Stimulated activated CD8-positive, alpha-beta memory T cell treated with anti-CD3 and anti-CD28 coated beads, Interleukin-12 subunit alpha, Interleukin-12 subunit beta, amount 100 ng/mL, for 1 hour (primary cell): ENCODE results near the gene TINAGL1.

Source experiments
- DNase-seq: peaks from one replicate; pipeline ENCODE4 v3.0.0-alpha.2; 2020; ENCODE audit warnings: low read depth

TINAGL1 gene

DNA sequence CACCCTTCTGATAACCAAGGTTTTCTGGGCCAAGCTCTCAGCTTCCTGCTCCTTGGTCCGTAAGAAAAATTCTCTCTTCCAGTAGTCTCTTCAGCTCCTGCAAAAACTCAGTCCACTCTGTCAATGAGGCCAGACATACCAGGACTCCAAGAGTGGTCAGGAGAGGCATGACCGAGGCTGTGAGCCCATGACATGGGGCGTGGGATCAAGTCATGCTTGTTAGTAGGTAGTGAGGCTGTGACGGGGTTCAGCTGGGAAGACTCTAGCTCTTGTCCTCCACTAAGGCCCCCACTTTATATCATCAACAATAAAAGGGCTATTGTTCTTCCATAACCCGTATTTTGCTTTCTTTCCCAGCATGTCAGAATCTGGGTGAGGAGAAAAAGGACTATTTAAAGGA, 31.0 kb downstream of the TINAGL1 start:
- no peak for DNase-seq

DNA sequence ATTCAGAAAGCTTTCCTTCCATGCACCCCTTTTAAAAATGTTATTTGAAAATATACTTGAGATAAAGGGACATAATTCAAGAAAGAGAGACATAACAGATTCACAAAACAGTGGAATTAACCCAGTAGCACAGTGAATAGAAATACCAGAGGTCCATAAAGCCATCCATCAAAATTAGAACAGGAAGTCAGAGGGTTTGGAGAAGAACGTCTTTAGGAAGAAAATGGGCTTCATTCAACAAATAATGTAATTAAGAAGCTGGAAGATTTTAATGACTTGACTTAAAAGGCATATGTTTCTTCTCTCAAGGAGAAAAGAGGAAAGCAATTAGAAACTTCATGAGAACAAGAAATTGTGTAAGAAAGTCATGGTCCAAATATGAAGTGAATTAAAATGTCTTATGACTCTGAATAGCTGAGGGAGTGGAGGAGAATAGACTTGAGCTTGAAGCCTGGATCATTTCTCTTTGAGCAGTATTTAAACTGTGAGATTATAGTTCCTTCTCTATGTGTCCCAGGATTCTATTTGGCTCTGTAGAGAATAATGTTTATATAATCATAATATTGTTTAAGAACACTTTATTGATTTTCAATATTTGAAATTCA, 33.3 kb downstream of the TINAGL1 start:
- DNase-seq = no peak

DNA sequence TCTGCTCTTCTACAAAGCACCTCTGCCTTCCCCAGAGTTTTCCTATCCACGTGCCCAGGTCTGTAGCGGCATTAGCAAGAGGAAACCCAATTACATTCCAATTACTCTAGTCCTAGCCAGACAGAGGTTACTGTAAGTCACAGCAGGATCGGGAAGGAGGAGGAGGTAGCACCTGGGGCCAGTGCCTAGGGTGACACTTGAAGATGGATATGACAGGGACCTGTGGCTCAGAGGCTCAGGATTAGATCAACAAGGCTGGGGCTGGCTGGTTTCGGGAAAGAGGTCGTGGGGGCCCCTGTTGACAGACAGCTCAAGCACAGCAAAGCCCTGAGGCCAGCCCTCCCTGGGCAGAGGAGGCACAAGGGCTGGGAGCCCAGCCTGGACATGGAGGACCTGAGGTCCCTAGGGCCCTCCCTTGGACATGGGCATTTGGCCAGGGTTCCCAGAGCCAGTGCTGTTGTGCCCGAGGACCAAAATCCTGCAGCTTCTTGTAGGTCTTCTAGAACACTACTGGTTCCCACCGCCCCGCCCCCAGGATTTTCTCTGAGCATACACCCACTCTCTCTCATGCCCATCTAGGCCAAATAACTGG, 38.2 kb downstream of the TINAGL1 start:
- DNase-seq = no peak

DNA sequence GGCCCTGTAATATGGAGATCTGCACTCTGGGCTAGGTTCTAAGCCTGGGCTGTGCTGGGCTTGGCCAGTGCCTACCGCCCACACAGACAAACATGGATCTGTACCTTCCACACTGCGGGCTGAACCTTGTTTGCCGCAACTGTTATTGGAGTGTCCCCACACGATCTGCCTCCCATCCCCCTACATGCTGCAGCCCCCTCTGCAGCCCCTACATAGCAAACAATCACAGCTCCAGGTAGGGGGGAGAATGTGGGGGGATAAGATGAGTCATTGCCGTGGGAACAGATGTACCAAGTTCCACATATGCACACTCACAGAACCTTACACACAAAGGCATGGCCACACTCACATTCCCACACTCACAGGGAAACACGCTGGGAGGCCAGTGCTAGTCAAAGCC, 39.1 kb downstream of the TINAGL1 start:
- no peak for DNase-seq

DNA sequence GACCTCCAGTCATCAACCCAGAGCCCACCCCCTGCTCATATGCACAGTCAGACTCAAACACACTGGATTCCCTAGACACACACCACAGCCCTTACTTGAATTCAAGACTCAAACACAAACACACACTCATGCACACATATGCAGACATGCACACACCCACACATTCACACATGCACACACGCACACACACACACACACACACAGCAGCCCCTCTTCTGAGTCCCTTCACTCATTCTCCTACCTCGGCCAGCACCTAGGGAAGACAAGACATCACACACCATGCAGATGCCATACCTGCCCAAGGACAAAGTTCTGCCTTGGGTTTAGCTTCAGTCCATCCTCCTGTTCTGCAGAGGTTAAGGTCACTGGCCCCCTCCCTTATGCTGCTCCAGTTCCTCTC, 39.6 kb downstream of the TINAGL1 start:
- no peak for DNase-seq

DNA sequence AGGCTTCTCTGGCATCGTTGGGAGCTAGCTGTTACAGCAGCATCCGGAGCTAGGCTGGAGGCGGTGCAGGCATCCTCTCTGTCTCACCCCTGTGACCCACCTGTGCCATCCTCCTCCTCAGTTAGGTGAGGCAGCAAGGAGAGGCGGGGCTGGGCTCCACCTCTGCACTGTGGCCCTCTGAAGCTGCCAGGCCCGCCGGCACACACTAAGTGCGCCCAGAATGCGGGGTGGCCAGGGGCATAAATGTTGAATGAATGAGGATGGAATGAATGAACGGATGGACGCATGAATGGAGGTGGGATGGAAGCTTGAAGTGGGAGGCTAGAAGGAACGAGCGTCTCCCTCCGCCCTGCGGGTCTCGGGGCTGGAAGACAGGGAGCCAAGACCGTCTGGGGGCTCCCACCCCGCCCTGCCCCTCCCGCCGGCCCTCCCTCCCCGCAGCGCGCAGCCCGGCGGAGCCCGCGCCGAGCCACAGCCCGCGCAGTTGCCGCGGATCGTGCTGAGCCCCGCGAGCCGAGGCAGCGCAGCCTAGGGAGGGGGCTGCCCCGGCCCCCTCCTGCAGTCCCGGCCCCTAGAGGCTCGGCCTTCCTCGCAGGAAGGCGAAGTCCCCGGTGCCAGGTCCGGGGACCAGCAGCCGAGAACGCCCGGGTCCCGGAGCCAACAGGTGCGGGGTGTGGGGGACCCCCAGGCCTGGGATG, 41.1 kb downstream of the TINAGL1 start, which contains the start of gene HCRTR1:
TSS of gene HCRTR1 (plus strand) at position 472 of the 698 bp plus-strand sequence. CDS start 1,504 bp downstream, outside the sequence.
- no peak for DNase-seq

DNA sequence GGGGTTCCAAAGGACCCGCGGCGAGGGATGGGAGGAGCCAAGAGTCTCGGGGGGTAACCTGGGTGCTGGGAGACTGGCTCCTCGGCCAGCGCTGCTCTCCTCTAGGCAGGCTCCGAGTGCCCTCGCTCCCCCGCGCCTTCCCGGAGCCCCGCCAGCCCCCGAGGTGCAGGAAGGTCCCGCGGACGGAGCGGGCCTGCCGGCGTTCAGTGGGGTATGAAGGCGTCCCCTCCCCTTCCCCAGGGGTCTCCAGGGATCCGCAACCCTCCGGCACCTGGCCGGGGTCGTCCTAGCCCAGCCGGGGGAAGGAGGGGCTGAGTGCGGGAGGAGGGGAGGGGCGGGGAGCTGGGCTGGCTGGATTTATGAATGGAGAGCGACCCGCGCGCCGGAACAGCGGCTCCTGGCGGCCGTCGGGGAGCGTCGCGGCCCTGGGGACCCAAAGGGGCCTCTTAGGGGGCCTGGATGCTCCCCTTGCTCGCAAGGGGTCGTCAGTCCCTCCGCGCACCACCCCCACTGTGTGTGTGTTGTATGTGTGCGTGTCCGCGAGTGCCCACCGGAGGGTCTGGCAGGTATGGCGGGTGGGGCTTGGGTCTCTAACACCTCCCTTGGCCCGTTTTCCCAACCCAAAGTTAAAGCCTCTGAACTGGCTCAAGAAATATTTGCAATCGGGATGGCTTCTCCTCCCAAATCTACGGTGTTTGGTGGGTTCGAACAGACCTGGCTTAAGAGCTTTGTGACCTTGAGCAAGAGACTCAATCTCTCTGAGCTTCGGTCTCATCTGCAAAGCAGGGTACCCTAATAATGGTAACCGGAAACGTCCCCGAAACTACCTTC, 41.8 kb downstream of the TINAGL1 start:
- DNase-seq = no peak

DNA sequence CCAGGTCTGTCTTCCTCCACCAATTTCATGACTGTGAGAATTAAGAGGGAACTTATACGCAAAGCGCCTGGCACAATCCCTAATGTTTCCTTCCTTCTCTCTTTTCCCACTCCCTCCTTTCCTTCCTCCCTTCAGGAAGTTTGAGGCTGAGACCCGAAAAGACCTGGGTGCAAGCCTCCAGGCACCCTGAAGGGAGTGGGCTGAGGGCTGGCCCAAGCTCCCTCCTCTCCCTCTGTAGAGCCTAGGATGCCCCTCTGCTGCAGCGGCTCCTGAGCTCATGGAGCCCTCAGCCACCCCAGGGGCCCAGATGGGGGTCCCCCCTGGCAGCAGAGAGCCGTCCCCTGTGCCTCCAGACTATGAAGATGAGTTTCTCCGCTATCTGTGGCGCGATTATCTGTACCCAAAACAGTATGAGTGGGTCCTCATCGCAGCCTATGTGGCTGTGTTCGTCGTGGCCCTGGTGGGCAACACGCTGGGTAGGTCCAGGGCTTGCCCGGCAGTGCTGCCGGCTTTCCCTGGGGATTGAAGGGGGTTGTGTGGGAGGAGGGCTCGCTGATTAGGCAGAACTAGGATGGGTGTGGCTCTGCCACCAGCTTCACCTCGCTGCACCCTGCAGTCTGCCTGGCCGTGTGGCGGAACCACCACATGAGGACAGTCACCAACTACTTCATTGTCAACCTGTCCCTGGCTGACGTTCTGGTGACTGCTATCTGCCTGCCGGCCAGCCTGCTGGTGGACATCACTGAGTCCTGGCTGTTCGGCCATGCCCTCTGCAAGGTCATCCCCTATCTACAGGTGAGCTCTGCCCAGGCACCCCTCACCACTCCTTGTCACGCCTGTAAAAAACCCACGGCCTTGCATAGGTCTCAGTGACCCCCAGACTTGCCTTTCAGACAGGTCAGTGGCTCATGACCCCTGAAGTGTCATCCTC, 42.9 kb downstream of the TINAGL1 start:
- DNase-seq = no peak

DNA sequence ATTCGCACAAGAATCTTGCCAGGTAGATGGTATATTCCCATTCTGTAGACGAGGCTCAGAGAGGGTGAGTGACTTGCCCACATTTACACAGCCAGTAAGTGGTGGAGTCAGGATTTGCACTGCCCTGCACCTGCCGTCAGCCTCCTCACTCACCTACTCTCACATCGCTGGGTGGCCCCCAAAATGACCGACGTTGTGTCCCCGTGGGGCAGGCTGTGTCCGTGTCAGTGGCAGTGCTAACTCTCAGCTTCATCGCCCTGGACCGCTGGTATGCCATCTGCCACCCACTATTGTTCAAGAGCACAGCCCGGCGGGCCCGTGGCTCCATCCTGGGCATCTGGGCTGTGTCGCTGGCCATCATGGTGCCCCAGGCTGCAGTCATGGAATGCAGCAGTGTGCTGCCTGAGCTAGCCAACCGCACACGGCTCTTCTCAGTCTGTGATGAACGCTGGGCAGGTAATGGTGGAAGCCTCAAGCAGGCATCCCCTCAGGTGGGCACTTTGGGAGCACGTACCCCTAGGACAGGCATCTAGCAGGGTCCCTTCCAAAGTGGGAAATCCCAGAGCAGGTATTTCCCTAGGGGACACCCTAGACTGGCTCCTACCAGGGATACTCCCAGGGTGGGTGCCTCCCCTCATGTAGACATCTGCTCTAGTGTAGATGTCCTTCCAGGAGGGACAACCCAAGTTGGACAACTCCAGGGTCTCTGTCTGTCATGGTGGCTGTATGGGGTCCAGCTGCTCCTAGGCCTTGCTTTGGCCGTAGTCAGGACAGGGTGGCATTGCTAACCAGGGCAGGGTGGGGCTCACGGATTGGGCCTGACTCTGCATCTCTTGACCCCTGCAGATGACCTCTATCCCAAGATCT, 44.5 kb downstream of the TINAGL1 start:
- DNase-seq = no peak

DNA sequence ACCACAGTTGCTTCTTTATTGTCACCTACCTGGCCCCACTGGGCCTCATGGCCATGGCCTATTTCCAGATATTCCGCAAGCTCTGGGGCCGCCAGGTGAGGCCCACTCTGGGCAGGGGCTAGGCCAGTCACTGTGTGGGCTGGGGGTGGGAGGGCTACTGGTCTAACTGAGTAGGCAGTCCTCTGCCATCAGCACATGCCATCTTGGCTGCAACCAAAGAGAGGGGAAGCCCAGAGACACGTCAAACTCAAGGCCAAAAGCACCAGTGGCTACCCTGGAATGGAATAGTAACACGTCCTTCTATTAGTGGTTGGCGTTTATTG, 45.1 kb downstream of the TINAGL1 start:
- DNase-seq = no peak

DNA sequence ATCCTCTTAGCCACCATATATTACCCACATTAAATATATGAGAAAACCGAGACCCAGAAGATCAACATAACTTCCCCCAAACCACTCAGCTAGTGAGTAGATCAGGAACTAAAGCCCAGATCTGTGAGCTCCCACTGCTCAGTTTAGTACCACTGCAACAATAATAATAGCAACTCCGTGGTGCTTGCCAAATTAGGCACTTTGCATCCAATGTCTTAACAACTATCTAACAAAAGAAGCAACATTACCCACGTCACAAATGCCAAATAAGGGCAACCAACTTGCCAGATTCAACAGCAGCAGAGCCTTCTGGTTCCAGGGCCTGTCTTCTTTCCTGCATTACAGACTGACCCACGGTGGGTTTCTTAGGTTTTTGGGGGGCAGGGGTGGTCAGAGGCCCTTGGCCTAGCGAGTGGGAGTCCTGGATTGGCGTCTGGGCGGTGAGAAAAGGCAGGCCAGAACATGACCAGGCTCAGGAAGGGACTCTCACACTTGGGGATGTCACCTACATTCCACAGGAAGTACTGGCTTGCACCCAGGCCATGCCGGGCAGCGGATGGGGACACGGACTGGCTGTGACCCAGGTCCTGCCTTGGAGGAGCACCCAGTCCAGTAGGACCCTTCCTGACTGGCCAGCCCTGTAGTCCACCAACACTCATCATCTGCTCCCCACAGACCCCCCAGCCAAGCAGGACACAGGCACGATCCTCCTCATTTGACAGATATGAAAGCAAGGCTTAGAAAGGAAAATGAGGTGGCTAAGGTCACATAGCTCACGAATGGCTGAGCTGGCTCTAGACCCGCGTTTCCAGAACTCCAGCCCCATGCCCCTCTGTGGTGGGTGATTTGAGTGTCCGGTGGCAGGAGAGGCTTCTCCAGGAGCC, 45.8 kb downstream of the TINAGL1 start:
- DNase-seq = no peak

DNA sequence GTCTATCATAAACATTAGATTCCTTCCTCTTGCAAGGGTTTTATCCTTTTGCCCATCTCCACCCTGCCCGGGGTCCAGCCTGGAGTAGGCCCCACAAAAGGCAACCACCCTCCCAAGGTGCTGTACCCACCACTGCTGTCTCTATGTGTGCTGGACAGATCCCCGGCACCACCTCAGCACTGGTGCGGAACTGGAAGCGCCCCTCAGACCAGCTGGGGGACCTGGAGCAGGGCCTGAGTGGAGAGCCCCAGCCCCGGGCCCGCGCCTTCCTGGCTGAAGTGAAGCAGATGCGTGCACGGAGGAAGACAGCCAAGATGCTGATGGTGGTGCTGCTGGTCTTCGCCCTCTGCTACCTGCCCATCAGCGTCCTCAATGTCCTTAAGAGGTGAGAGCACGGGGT, 47.0 kb downstream of the TINAGL1 start:
- DNase-seq = no peak

DNA sequence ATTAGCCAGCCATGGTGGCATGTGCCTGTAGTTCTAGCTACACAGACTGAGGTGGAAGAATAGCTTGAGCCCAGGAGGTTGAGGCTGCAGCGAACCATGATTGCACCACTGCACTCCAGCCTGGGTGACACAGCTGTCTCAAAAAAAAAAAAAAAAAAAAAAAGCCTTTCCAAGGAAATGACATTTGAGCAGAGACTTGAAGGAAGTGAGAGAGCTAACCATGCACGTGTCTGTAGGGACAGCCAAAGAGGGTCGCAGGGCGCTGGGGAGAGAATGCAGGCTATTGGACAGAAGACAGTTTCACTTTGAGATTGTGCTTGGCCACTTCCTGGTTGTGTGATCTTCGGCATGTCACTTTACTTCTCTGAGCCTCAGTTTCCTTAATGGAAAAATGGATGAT, 48.0 kb downstream of the TINAGL1 start:
- no peak for DNase-seq

DNA sequence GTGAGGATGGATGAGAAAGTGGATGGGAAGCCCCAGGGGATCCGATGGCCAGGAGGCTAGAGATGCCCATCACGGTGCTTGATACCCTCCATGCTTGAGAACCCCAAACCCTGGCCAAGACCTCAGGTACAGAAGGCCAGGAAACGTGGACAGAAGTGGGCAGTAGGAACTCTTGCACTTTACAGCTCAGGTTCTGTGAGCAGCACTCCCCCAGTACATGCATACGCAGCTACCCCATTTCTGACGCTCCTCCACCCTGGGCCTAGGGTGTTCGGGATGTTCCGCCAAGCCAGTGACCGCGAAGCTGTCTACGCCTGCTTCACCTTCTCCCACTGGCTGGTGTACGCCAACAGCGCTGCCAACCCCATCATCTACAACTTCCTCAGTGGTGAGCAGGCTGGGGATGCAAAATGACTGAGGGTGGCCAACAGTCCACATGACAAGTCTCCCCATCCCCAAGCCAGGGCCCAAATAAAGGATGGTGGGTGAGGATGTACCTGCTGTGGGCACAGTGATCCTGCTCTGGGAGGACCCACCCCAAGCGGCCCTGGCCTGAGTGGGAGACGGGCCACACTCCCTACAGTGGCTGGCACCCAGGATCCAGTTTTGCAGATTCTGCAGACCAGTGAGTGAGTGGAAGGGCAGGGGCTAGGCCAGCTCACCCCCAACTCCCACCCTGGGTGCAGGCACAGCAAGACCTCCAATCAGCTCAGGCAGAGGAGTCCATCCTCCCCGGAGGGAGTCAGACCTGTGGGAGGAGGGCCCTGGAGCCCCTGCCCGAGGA, 48.6 kb downstream of the TINAGL1 start:
- no peak for DNase-seq

DNA sequence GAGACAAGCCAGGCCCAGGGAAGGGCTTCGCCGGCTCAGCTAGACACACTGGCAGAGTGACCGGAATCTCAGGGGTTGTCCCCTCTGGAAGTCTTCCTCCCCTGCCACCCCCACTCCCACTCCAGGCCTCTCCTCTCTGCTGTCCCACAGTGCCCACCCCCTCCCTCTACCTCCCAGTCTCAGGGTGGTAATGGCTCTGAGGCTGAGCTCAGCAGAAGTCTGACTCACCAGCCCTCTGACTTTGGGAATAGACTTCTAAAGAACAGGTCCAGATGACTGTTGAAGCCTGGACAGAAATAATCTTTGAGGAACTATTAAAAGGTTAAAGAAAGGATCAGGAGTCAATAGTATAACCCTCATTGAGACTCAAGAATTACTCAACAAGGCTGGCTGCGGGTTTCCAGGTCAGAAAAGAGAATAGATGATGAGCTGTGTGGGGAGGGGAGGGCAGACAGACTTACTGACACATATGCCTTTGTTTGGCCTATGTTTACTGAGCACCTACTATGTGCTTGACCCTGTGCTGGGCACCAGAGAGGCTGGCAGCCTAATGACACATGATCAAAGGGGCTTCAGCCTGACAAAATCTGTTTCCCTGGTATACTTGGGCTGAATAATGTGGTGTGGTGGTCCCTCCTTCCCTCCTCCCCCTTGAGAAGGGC, 49.4 kb downstream of the TINAGL1 start:
- DNase-seq = no peak

DNA sequence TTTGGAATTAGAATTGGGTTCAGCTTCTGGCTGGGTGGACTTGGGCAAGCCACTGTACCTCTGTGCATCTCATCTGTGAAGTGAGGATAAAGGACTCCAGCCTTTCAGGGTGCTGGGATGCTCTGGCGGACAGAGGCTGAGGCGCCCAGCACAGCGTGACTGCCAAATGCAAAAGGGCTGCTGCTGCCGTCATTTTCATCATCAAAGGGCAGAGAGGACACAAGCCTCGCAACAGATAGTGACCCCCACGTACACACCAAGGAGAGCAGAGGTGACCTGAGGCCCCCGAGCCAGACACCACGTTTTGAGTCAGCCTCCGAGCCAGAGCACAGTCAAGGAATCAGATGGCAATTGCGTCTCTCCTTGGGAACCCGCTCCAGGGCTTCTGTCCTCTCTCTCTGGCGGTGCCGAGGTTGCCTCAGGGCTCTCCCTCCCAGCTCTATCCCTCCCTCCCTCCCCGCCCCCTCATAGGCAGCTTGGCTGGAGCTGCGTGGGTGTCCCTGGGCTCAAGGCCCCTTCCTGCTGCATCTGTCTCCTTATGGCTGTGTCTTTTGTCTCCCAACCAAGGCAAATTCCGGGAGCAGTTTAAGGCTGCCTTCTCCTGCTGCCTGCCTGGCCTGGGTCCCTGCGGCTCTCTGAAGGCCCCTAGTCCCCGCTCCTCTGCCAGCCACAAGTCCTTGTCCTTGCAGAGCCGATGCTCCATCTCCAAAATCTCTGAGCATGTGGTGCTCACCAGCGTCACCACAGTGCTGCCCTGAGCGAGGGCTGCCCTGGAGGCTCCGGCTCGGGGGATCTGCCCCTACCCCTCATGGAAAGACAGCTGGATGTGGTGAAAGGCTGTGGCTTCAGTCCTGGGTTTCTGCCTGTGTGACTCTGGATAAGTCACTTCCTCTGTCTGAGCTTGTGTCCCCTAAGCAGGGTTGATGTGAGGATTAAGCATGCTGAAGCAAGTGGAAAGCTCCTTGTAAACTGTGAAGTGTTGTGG, 50.2 kb downstream of the TINAGL1 start:
- DNase-seq = no peak

DNA sequence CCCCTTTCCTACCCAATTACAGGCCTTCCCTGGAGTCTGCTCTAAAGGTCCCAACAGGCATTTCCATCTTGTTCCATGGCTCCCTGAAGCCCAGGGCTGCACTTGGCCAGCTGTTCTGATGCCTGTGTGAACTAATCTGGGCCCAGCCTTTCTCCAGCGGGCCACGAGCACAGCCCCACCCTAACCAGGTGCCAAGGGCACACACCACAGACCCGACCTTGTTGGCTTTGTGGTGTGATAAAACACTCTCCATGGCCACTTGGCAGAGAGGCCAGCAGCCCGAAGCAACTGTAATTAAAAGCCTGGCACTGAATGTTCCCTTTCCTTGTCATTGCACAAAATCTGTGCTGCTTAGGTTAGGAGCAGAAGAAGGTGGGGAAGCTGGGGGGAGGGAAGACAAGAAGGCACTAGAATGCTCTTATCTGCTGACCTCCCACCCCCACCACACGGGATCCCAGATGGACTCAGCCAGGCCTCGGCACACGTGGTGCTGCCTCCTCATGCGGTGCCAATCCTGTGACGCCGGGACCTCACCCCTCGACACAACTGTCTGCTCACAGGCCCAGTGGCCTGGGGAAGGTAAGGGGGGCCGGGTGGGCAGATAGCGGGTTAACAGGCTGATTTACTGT, 51.1 kb downstream of the TINAGL1 start:
- DNase-seq = no peak
